Liver (tissue), 9 donors: ENCODE data around the gene PPFIBP2. TPM values are rescaled to one million over a fixed set of nuclear protein-coding genes. Genes with fewer than 3 reads are reported as not detected.

Experiments
- DNase-seq: peaks from one replicate; pipeline ENCODE4 v3.0.0-alpha.2; 2017; ENCODE audit warnings: low spot score
- H3K27ac ChIP-seq, 2 donors: one replicate each; pipeline ENCODE4 v1.7.0; 2013; ENCODE audit warnings: inconsistent platforms in 2 of 2, low read length in 2 of 2, control low read depth in 1 of 2, low read depth in 1 of 2, mild to moderate bottlenecking in 1 of 2
- H3K27me3 ChIP-seq, 4 donors: one replicate each; pipeline versions ENCODE4 v1.6.1 to v1.7.0; 2013; ENCODE audit warnings: low read length in 3 of 4, inconsistent platforms in 1 of 4, mild to moderate bottlenecking in 1 of 4, moderate library complexity in 1 of 4; ENCODE audit not compliant: control insufficient read depth in 4 of 4, insufficient read depth in 4 of 4
- H3K36me3 ChIP-seq, 4 donors: one replicate each; pipeline versions ENCODE4 v1.6.1 to v1.7.0; 2013; ENCODE audit warnings: low read length in 3 of 4, mild to moderate bottlenecking in 3 of 4, low read depth in 1 of 4, moderate library complexity in 1 of 4; ENCODE audit not compliant: control insufficient read depth in 4 of 4, insufficient read depth in 3 of 4
- H3K4me1 ChIP-seq, 4 donors: one replicate each; pipeline versions ENCODE4 v1.6.1 to v1.7.0; 2013; ENCODE audit warnings: low read length in 3 of 4, mild to moderate bottlenecking in 3 of 4, moderate library complexity in 1 of 4; ENCODE audit not compliant: control insufficient read depth in 4 of 4, insufficient read depth in 4 of 4
- H3K4me3 ChIP-seq, 3 donors: one replicate each; pipeline versions ENCODE4 v1.6.1 to v1.7.0; 2013; ENCODE audit warnings: low read length in 3 of 3, control low read depth in 1 of 3, low read depth in 1 of 3, mild to moderate bottlenecking in 1 of 3
- H3K9ac ChIP-seq, 2 donors: one replicate each; pipeline ENCODE4 v1.7.0; 2013; ENCODE audit warnings: low read length in 2 of 2, mild to moderate bottlenecking in 2 of 2, moderate library complexity in 2 of 2, control low read depth in 1 of 2, low read depth in 1 of 2
- H3K9me3 ChIP-seq, 4 donors: one replicate each; pipeline versions ENCODE4 v1.6.1 to v1.7.0; 2013; ENCODE audit warnings: low read length in 3 of 4; ENCODE audit not compliant: control insufficient read depth in 4 of 4
- ATF3 ChIP-seq: IDR thresholded peaks from 2 replicates; pipeline ENCODE4 v1.6.1; 2016; ENCODE audit warnings: antibody characterized with exemption
- CTCF ChIP-seq: fragments of 150-350 bp; IDR thresholded peaks from 2 replicates; pipeline ENCODE4 v1.5.1; 2017; ENCODE audit warnings: improper control_type of control experiment, low read depth, low read length; ENCODE audit not compliant: missing input control
- EGR1 ChIP-seq, 2 donors: IDR thresholded peaks; 2 replicates each; pipeline ENCODE4 v1.6.1; 2016 to 2018; ENCODE audit warnings: antibody characterized with exemption in 2 of 2, low read depth in 2 of 2
- FOXA1 ChIP-seq: IDR thresholded peaks from 2 replicates; pipeline ENCODE4 v1.6.1; 2016; ENCODE audit warnings: antibody characterized with exemption
- FOXA2 ChIP-seq: IDR thresholded peaks from 2 replicates; pipeline ENCODE4 v1.6.1; 2016; ENCODE audit warnings: antibody characterized with exemption
- GABPA ChIP-seq, 2 donors: IDR thresholded peaks in 1 of 2; conservative IDR thresholded peaks in 1 of 2; 2 replicates each; pipeline ENCODE4 v1.6.1; 2016; ENCODE audit warnings: antibody characterized with exemption in 2 of 2, mild to moderate bottlenecking in 1 of 2, moderate library complexity in 1 of 2
- HNF4A ChIP-seq, 2 donors: conservative IDR thresholded peaks; 2 replicates each; pipeline ENCODE4 v1.6.1; 2016; ENCODE audit warnings: antibody characterized with exemption in 2 of 2, mild to moderate bottlenecking in 2 of 2
- JUND ChIP-seq, 2 donors: IDR thresholded peaks; 2 replicates each; pipeline ENCODE4 v1.6.1; 2016; ENCODE audit warnings: antibody characterized with exemption in 2 of 2
- MAX ChIP-seq: IDR thresholded peaks from 2 replicates; pipeline ENCODE4 v1.6.1; 2016; ENCODE audit warnings: antibody characterized with exemption
- NR2F2 ChIP-seq: IDR thresholded peaks from 2 replicates; pipeline ENCODE4 v1.6.1; 2016; ENCODE audit warnings: antibody characterized with exemption
- RAD21 ChIP-seq, 2 donors: IDR thresholded peaks; 2 replicates each; pipeline ENCODE4 v1.6.1; 2016; ENCODE audit warnings: antibody characterized with exemption in 2 of 2, mild to moderate bottlenecking in 2 of 2
- REST ChIP-seq: IDR thresholded peaks from 2 replicates; pipeline ENCODE4 v1.6.1; 2016; ENCODE audit warnings: antibody characterized with exemption, mild to moderate bottlenecking
- RXRA ChIP-seq, 2 donors: IDR thresholded peaks; 2 replicates each; pipeline ENCODE4 v1.6.1; 2017 to 2018; ENCODE audit warnings: antibody characterized with exemption in 2 of 2, mild to moderate bottlenecking in 1 of 2
- SP1 ChIP-seq: IDR thresholded peaks from 2 replicates; pipeline ENCODE4 v1.6.1; 2018; ENCODE audit warnings: antibody characterized with exemption, mild to moderate bottlenecking
- TAF1 ChIP-seq: conservative IDR thresholded peaks from 2 replicates; pipeline ENCODE4 v1.6.1; 2016; ENCODE audit warnings: antibody characterized with exemption, mild to moderate bottlenecking
- ZBTB33 ChIP-seq: IDR thresholded peaks from 2 replicates; pipeline ENCODE4 v1.6.1; 2016; ENCODE audit warnings: antibody characterized with exemption
- WGBS: extraction: QIAGEN DNeasy Blood & Tissue Kit; methylation state at CpG from one replicate; pipeline ENCODE4 v1.1.7; 2013; 5-methylcytosine and 5-hydroxymethylcytosine counted together
- polyA plus RNA-seq, 2 donors: library from polyadenylated mRNA; stranded (reverse) in 1 of 2; unstranded in 1 of 2; fragments of 200-250 nt in 1 of 2; fragments of >200 nt in 1 of 2; fragmentation: Nextera tagmentation in 1 of 2; extraction: Ambion mirVana in 1 of 2; gene quantifications; one replicate each; pipeline versions ENCODE4 v1.2.1 to v1.2.3, GENCODE V29; 2013 to 2015
- total RNA-seq, 2 donors: library from RNA; depleted of rRNA; stranded (reverse); fragments of >200 nt; gene quantifications; one replicate each; pipeline ENCODE4 v1.2.3, GENCODE V29; 2014
- donor health status: healthy.
- donor health status: healthy.
- donor health status: healthy.
- donor health status: healthy.
- donor health status: healthy.

PPFIBP2 gene
- total and polyA plus RNA-seq, 4 donors: 19.6 to 80.0 (median 23.2) TPM

GRCh38 chr11:7688238-7688826 is 174.5 kb downstream of the PPFIBP2 start:
- no peak for DNase-seq
- Histone ChIP-seq H3K9ac (no peak overlapping the region), H3K4me3 (no peak overlapping the region), H3K4me1 (no peaks in the 10 kb centered on the region), H3K27me3 (no peaks in the 10 kb centered on the region), H3K9me3 (no peaks in the 10 kb centered on the region), H3K36me3 (no peaks in the 10 kb centered on the region), H3K27ac (no peak overlapping the region)
- WGBS: 11% methylated on average over 4 of the region's 4 CpGs
- no peak for TF ChIP-seq EGR1 (IDR thresholded peaks at IDR 0.05; ENCODE audit: low read depth in 2 of 2)
- peak; percentile 89 for TF ChIP-seq CTCF
- TF ChIP-seq RAD21 (IDR thresholded peaks at IDR 0.05): peak; percentile 85 to 86

GRCh38 chr11:7689239-7689638 is 175.4 kb downstream of the PPFIBP2 start:
- Histone ChIP-seq H3K9me3 (no peaks in the 10 kb centered on the region), H3K36me3 (no peaks in the 10 kb centered on the region), H3K9ac (no peak overlapping the region), H3K27ac (no peak overlapping the region), H3K4me3 (no peak overlapping the region), H3K27me3 (no peaks in the 10 kb centered on the region), H3K4me1 (peaks cover 0 to 2% (median 1%) of the 10 kb centered on the region in 4 donors)
- 72% methylated on average over 4 of the region's 4 CpGs for WGBS
- TF ChIP-seq REST (no peak), JUND (IDR thresholded peaks at IDR 0.05) (no peak), SP1 (no peak), ZBTB33 (no peak), TAF1 (no peak), CTCF (no peak), GABPA (IDR thresholded peaks at IDR 0.05 in 1 of 2, conservative IDR thresholded peaks at IDR 0.05 in 1 of 2) (no peak), FOXA2 (no peak), ATF3 (no peak), MAX (no peak), FOXA1 (no peak), NR2F2 (no peak), RXRA (IDR thresholded peaks at IDR 0.05) (no peak), RAD21 (IDR thresholded peaks at IDR 0.05) (no peak), HNF4A (conservative IDR thresholded peaks at IDR 0.05) (no peak)
- no peak for DNase-seq
